ENCODE measurements around the gene RTN4RL1.

- TF ChIP-seq CTCF (IDR thresholded peaks at IDR 0.05) = no peak
- TF ChIP-seq POLR2A (IDR thresholded peaks at IDR 0.05) = no peak
Observed at GRCh38 chr17:2008332-2009126, 16.6 kb downstream of the RTN4RL1 start.
